Activated CD4-positive, alpha-beta T cell treated with anti-CD3 and anti-CD28 coated beads, Interleukin-2, amount 50 U/mL, for 16 hours (primary cell): Measurements from ENCODE around the gene TMEM222.

ENCODE experiments used
- DNase-seq: peaks from one replicate; pipeline ENCODE4 v3.0.0-alpha.2; 2020

TMEM222 gene

GRCh38 chr1:27306892-27307761 is 14.8 kb upstream of the TMEM222 start:
- DNase-seq = no peak

- DNase-seq = no peak
Measured at GRCh38 chr1:27307874-27308598, 13.9 kb upstream of the TMEM222 start.

GRCh38 chr1:27314169-27314568 is 7.8 kb upstream of the TMEM222 start:
- no peak for DNase-seq

GRCh38 chr1:27314737-27315136 is 7.2 kb upstream of the TMEM222 start:
- DNase-seq = no peak

GRCh38 chr1:27316860-27317259 is 5.1 kb upstream of the TMEM222 start:
- no peak for DNase-seq

- DNase-seq = no peak
Measured at GRCh38 chr1:27318136-27318535, 3.8 kb upstream of the TMEM222 start.

- no peak for DNase-seq
Measured at GRCh38 chr1:27318596-27318995, 3.4 kb upstream of the TMEM222 start.

GRCh38 chr1:27322569-27323240 is 742 bp downstream of the TMEM222 start:
- no peak for DNase-seq

- no peak for DNase-seq
Measured at GRCh38 chr1:27325286-27325685, 3.3 kb downstream of the TMEM222 start.

GRCh38 chr1:27327964-27328363 is 6.0 kb downstream of the TMEM222 start:
- no peak for DNase-seq

GRCh38 chr1:27330786-27331185 is 8.8 kb downstream of the TMEM222 start:
- no peak for DNase-seq

- DNase-seq = no peak
Measured at GRCh38 chr1:27331426-27331825, 9.5 kb downstream of the TMEM222 start.

- DNase-seq = no peak
Measured at GRCh38 chr1:27331922-27332321, 10.0 kb downstream of the TMEM222 start.

GRCh38 chr1:27332536-27333281 is 10.7 kb downstream of the TMEM222 start:
- DNase-seq = peak; percentile 50

GRCh38 chr1:27333717-27334279 is 11.8 kb downstream of the TMEM222 start:
- DNase-seq = no peak

GRCh38 chr1:27335506-27336422 is 13.8 kb downstream of the TMEM222 start:
- DNase-seq = no peak

- no peak for DNase-seq
Measured at GRCh38 chr1:27336756-27337155, 14.8 kb downstream of the TMEM222 start.

- no peak for DNase-seq
Measured at GRCh38 chr1:27338751-27339150, 16.8 kb downstream of the TMEM222 start.

GRCh38 chr1:27339213-27339612 is 17.2 kb downstream of the TMEM222 start:
- DNase-seq = no peak

- DNase-seq = peak; percentile 69
Measured at GRCh38 chr1:27341525-27342252, 19.7 kb downstream of the TMEM222 start, which contains the start of gene SYTL1. Gene SYTL1 (plus strand): TSS chr1:27342022. CDS start chr1:27345335, 3,313 bp downstream.

GRCh38 chr1:27342391-27342777 is 20.4 kb downstream of the TMEM222 start:
- DNase-seq = peak; percentile 46
